SU-DHL-6 (cell line): ENCODE results near the gene ALS2CL.
"Not testable (repeated sequence)": the region's sequence is repeated elsewhere in the genome, so short reads cannot be mapped to it uniquely, and the experiment has no call there.

Experiments
- CTCF ChIP-seq: fragments of 200-600 bp; sonication (generic); IDR thresholded peaks from one replicate; pipeline ENCODE4 v1.5.1; 2017; ENCODE audit warnings: antibody characterized with exemption, mild to moderate bottlenecking, low read length, moderate library complexity; ENCODE audit not compliant: insufficient read depth, poor library complexity, severe bottlenecking
- EZH2phosphoT487 ChIP-seq: fragments of 200-600 bp; sonication (generic), shearing (Covaris generic); conservative IDR thresholded peaks from 2 replicates; pipeline ENCODE4 v1.6.1; 2018; ENCODE audit warnings: mild to moderate bottlenecking, antibody characterized with exemption, low read length, moderate library complexity, mixed read lengths

- not testable (repeated sequence) for TF ChIP-seq CTCF, EZH2phosphoT487
Observed at GRCh38 chr3:46739565-46739964, 46.1 kb upstream of the ALS2CL start.
